ENCODE data around the gene CD58.

Gene CD58

DNA sequence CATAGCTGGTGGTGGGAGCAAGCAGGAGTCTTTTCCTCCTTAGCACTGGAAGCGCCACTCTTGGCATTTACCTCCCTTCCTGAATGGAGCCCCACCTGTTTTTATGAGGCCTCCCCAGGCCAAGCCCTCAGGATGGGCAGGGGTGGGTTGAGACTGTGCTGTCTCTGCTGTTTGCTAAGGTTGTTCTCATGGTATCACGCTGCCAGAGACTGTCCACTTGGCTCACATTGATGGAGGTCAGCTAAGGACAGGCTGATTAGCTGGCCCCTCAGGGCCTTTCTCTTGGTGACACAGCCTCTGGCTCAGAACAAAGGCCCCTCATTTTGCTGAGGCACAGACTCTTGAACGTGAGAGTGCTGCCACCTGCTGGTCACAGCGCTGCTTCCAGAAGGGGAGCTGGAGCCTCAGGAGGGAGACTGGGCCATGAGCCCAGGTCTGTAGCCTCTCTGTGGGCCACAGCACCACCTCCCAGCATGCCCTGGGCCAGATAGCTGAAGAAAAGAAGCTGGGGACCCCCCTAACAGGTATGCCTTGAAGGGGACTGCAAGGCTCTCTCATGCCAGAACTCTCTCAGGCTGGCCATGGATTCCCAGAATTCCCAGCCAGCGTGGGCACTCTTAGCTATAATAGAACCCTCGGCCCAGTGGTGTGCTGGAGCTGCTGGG is 85.6 kb downstream of the CD58 start:
- no peak overlapping the region for H3K4me3 ChIP-seq (replicated peaks in 1 of 2; ENCODE audit: low read depth in 2 of 2, low read length in 2 of 2)
- TF ChIP-seq, protein P1, sequence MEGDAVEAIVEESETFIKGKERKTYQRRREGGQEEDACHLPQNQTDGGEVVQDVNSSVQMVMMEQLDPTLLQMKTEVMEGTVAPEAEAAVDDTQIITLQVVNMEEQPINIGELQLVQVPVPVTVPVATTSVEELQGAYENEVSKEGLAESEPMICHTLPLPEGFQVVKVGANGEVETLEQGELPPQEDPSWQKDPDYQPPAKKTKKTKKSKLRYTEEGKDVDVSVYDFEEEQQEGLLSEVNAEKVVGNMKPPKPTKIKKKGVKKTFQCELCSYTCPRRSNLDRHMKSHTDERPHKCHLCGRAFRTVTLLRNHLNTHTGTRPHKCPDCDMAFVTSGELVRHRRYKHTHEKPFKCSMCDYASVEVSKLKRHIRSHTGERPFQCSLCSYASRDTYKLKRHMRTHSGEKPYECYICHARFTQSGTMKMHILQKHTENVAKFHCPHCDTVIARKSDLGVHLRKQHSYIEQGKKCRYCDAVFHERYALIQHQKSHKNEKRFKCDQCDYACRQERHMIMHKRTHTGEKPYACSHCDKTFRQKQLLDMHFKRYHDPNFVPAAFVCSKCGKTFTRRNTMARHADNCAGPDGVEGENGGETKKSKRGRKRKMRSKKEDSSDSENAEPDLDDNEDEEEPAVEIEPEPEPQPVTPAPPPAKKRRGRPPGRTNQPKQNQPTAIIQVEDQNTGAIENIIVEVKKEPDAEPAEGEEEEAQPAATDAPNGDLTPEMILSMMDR (IDR thresholded peaks at IDR 0.05; ENCODE audit: low read depth, low read length): peak; percentile 90
- DNase-seq (ENCODE audit: low read depth in 2 of 2): peak; percentile 89

DNA sequence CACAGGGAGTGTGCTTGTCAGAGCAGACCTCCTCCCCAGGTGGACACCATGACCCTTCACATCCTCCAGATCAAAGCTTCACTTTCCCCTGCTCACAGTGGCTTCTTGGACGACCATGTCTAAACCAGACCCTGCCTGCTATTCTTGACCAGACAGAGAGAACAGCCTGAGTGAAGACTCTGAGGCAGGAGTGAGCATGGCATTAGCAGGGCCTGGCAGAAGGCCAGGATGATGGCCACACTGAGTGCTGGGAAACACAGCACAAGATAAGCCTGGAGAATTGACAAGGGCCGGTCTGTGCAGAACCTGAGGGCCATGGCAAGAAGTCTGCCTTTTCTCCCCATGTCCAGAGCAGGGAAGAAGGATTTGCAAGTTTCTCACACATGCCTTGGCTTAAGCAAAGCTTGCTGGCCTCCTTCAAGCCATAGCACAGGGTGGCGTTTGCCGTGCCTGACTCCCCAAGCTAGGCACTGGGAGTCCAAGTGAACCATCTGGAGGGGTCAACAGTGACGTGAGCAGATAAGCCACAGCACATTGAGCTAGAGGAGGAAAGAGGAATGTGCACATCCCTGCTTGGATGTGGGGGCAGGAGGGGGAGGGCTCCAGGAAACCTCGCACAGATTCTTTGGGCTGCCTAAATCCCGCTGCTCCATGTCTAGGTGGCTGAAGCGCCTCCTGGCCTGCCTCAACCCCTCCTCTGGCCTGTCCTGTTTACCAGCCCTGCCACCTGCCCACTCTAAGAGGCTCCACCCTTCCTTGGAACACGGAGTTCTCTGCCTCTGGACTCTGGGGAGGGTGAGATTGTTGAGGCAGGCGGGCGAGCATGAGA is 87.1 kb downstream of the CD58 start:
- H3K4me3 ChIP-seq (replicated peaks in 1 of 2; ENCODE audit: low read depth in 2 of 2, low read length in 2 of 2): no peak overlapping the region
- TF ChIP-seq, protein P1 (IDR thresholded peaks at IDR 0.05; ENCODE audit: low read depth, low read length): no peak
- peak in 1 of 2 donors; percentile 66 for DNase-seq (ENCODE audit: low read depth in 2 of 2)

DNA sequence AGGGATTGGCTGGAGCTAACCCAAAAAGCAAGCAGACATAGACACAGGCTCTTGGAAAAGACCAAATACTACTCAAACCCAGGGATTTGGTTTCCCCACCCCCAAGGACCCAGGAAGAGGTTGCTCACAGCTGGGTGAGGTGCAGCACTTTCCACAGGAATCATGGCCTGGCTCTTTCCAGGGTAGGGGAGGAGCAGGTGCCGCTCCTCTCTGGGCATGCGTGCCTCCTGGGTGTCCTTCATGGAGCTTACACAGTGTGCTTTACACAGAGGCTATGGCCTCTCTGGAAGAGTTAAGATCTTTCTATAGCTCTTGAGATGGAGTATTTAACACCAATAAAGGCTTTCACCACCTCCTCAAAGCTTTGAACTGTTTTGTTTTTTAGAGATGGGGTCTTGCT is 88.3 kb downstream of the CD58 start:
- TF ChIP-seq, protein P1 (IDR thresholded peaks at IDR 0.05; ENCODE audit: low read depth, low read length): no peak
- H3K4me3 ChIP-seq (replicated peaks in 1 of 2; ENCODE audit: low read depth in 2 of 2, low read length in 2 of 2): no peak overlapping the region

DNA sequence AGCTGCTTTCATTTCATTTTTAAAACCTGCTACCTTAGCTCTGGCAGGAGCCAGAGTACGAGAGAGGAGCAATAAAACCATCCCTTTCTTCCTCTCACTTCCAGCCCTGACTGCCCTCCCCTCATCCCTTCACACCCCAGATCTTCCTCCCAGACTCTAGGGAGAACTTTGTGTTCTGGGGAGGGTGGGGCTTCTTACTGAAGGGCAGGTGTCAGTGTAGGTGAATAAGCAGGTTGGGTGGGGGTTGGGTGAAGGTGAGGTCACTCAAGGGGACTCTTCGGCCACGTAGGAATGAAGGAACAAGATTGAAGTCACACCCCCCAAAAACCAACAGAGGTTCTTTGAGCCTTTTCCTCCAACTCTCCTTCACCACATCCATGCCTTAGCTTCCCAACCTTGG is 88.9 kb downstream of the CD58 start:
- TF ChIP-seq, protein P1 (IDR thresholded peaks at IDR 0.05; ENCODE audit: low read depth, low read length): no peak
- H3K4me3 ChIP-seq (replicated peaks in 1 of 2; ENCODE audit: low read depth in 2 of 2, low read length in 2 of 2): no peak overlapping the region
- DNase-seq (ENCODE audit: low read depth in 2 of 2): no peak

More for the DNA sequence above, 88.3 kb downstream of the CD58 start:
- DNase-seq (ENCODE audit: low read depth in 2 of 2): no peak

DNA sequence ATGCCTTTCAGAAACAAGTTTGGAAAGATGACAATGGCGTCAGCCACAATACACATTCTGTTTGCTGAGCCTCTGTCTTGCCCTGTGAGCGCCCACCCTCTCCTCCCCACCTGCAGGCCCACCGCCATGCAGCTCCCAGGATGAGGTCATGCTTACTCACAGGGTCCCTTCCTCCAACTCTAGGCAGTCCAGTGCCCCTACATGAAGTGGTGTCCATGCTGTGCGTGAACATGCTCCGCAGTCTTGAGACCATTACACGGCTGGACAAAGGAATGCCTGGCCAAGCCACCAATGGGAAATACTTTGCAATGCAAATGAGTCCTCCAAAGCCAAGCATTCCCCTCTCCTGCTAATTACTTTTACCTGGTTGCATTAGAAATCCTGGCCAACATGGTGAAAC is 92.2 kb downstream of the CD58 start:
- TF ChIP-seq, protein P1 (IDR thresholded peaks at IDR 0.05; ENCODE audit: low read depth, low read length): no peak
- no peak for DNase-seq (ENCODE audit: low read depth in 2 of 2)
- no peak overlapping the region for H3K4me3 ChIP-seq (replicated peaks in 1 of 2; ENCODE audit: low read depth in 2 of 2, low read length in 2 of 2)

DNA sequence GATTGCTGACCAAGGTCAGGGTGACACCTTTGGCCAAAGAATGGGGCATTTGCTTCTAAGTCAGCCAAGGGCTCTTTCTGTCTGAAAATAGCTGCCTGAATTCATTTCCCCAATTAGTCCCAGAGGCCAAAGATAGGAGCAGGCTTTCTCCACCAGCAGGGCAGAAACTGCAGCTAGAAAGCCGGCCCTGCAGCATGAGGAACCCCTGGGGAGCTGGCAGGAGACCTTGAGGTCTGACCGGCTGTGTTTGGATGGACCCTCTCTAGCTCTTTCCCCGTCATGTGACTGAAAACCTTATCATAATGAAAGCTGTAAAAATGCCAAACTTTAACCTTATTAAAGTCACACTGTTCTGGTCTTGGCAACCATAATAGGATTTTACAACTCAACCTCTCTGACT is 93.4 kb downstream of the CD58 start:
- H3K4me3 ChIP-seq (replicated peaks in 1 of 2; ENCODE audit: low read depth in 2 of 2, low read length in 2 of 2): no peak overlapping the region
- TF ChIP-seq, protein P1 (IDR thresholded peaks at IDR 0.05; ENCODE audit: low read depth, low read length): no peak
- DNase-seq (ENCODE audit: low read depth in 2 of 2): peak in 1 of 2 donors; percentile 24
